HG02852 (cell line): ENCODE results near the gene AQP1.

ENCODE experiments used
- ATAC-seq: cut with Tn5 transposase; IDR thresholded peaks from one replicate; pipeline ENCODE4 v1.9.1; 2021; ENCODE audit warnings: mild to moderate bottlenecking, moderate library complexity; ENCODE audit not compliant: unreplicated experiment

The AQP1 gene

GRCh38 chr7:30918676-30919075 is 7.0 kb downstream of the AQP1 start:
- ATAC-seq, result no peak

GRCh38 chr7:30920021-30920583 is 8.4 kb downstream of the AQP1 start:
- ATAC-seq, result no peak

GRCh38 chr7:30920584-30921539 is 9.2 kb downstream of the AQP1 start:
- ATAC-seq, result no peak

- ATAC-seq, result no peak
Measured at GRCh38 chr7:30921540-30922401, 10.1 kb downstream of the AQP1 start.

GRCh38 chr7:30922596-30922995 is 10.9 kb downstream of the AQP1 start:
- no peak for ATAC-seq

GRCh38 chr7:30923009-30923773 is 11.5 kb downstream of the AQP1 start:
- ATAC-seq, result no peak

GRCh38 chr7:30923774-30924413 is 12.2 kb downstream of the AQP1 start:
- no peak for ATAC-seq

GRCh38 chr7:30924624-30925023 is 13.0 kb downstream of the AQP1 start:
- no peak for ATAC-seq

- ATAC-seq, result no peak
Measured at GRCh38 chr7:30925117-30925516, 13.5 kb downstream of the AQP1 start.

- no peak for ATAC-seq
Measured at GRCh38 chr7:30925913-30926312, 14.3 kb downstream of the AQP1 start.

- no peak for ATAC-seq
Measured at GRCh38 chr7:30926313-30926712, 14.7 kb downstream of the AQP1 start.

- ATAC-seq, result no peak
Measured at GRCh38 chr7:30927040-30927439, 15.4 kb downstream of the AQP1 start.

GRCh38 chr7:30927559-30927958 is 15.9 kb downstream of the AQP1 start:
- no peak for ATAC-seq

GRCh38 chr7:30928254-30928872 is 16.7 kb downstream of the AQP1 start:
- no peak for ATAC-seq

- no peak for ATAC-seq
Measured at GRCh38 chr7:30929686-30930085, 18.0 kb downstream of the AQP1 start.

- no peak for ATAC-seq
Measured at GRCh38 chr7:30930621-30931020, 19.0 kb downstream of the AQP1 start.

GRCh38 chr7:30931161-30931928 is 19.7 kb downstream of the AQP1 start:
- ATAC-seq, result no peak

- ATAC-seq, result no peak
Measured at GRCh38 chr7:30931929-30932540, 20.4 kb downstream of the AQP1 start.

GRCh38 chr7:30932562-30932961 is 20.9 kb downstream of the AQP1 start:
- no peak for ATAC-seq
